Jurkat, Clone E6-1 (cell line): ENCODE data around the gene OR2T8. TPM values are rescaled to one million over a fixed set of nuclear protein-coding genes. Genes with fewer than 3 reads are reported as not detected.

Experiments used
- DNase-seq: peaks from one replicate; pipeline ENCODE4 v3.0.0-alpha.2; 2011; ENCODE audit warnings: low read depth, low spot score
- H3K4me3 ChIP-seq: 2 replicates; pipeline ENCODE4 v1.5.1; 2011; ENCODE audit warnings: mild to moderate bottlenecking, low read length, control low read depth, moderate library complexity
- polyA plus RNA-seq: library from polyadenylated mRNA; unstranded; fragments of >200 nt; gene quantifications from one replicate; pipeline ENCODE4 v1.2.1, GENCODE V29; 2012; ENCODE audit warnings: missing spikeins; ENCODE audit not compliant: insufficient read length, insufficient read depth

The OR2T8 gene, protein sequence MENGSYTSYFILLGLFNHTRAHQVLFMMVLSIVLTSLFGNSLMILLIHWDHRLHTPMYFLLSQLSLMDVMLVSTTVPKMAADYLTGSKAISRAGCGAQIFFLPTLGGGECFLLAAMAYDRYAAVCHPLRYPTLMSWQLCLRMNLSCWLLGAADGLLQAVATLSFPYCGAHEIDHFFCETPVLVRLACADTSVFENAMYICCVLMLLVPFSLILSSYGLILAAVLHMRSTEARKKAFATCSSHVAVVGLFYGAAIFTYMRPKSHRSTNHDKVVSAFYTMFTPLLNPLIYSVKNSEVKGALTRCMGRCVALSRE
- not detected for polyA plus RNA-seq

DNA sequence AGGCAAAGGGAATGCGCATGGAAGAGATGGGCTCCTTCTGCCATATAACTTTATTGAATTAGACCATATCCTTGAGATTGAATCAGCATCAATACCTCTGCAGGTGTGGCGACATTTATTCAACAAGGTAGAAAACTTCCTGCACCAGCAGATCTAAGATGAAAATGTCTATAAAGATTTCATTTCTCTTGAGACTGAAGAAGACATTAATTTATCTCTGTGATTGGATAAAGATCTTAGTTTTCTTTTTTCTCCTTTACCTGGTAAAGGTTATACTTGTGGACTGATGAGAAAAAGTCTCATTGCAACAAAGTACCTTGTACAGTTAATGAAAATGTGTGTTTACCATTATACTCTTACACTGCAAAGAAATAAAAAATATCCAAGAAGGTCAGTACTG, at the start of gene OR2T8:
OR2T8 (plus strand) TSS at position 301 of the 400 bp plus-strand sequence. CDS start 766 bp downstream, outside the sequence.
- no peak within 1 kb of the TSS for H3K4me3 ChIP-seq
- no peak for DNase-seq

DNA sequence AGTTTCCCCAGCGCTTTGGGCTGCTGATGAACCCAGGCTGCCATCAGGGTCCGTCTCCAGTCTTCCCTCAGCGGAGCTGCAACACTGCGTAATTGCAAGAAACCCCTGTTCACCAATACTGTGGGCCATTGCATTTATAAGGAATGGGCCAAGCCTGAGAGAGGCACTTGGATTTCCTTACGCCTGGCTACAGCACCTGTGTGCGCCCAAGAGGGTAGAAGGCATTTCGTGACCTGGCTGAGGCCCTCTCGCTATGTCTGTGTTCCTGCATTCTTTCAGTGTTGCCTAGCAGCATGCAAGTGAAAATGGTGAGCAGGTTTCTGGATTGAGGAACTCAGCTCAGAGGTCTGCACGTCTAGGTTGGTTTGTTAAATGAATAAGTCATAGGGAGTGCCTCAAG, 36.7 kb upstream of the OR2T8 start:
- DNase-seq = no peak
- H3K4me3 ChIP-seq = no peak overlapping the region

DNA sequence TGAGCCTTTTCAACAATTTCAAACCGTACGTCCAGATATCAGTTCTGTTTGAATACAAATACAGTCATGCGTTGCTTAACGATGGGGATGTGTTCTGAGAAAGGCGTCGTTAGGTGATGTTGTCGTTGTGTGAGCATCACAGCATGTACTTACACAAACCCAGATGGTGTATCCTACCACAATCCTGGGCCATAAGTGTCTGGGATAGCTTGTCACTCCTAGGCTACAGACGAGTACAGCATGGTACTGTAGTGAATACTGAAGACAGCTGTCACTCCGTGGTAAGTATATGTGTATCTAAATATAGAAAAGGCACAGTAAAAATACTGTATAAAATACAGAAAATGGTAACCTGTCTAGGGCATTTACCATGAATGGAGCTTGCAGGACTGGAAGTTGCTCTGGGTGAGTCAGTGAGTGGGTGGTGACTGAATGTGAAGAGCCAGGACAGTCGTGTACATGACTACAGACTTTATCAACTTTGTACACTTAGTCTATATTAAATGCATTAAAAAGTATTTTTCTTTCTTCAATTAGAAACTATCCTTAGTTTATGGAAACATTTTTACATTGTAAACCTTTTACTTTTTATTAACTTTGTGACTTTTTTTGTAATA, 35.1 kb upstream of the OR2T8 start:
- DNase-seq = no peak
- no peak overlapping the region for H3K4me3 ChIP-seq

DNA sequence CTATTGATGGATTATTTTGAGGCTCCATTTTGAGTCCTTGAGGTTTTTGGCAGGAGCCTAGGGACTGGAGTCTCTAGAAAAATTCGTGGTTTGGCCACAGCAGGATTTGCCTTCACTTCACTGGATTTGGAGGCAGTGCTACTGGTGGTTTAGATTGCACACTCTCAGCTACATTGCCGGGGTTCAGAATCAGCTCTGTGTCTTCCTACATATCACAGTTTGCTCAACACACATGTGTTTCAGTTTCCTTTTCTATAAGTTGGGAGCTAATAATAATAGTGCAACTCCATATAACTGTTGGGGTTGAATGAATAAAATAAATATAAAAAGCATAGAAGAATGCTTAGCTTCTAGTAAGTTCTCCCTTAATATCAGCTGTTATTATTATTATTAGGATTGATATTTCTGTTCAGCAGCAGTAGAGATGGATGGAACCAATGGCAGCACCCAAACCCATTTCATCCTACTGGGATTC, 24.9 kb upstream of the OR2T8 start, which contains the start of gene OR2W3:
OR2W3 (plus strand) TSS at position 425 of the 475 bp plus-strand sequence; CDS start at position 425, 0 bp downstream.
- DNase-seq = no peak
- no peak within 1 kb of the TSS for H3K4me3 ChIP-seq

DNA sequence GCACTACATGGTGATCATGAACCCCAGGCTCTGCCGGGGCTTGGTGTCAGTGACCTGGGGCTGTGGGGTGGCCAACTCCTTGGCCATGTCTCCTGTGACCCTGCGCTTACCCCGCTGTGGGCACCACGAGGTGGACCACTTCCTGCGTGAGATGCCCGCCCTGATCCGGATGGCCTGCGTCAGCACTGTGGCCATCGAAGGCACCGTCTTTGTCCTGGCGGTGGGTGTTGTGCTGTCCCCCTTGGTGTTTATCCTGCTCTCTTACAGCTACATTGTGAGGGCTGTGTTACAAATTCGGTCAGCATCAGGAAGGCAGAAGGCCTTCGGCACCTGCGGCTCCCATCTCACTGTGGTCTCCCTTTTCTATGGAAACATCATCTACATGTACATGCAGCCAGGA, 24.1 kb upstream of the OR2T8 start:
- no peak overlapping the region for H3K4me3 ChIP-seq

DNA sequence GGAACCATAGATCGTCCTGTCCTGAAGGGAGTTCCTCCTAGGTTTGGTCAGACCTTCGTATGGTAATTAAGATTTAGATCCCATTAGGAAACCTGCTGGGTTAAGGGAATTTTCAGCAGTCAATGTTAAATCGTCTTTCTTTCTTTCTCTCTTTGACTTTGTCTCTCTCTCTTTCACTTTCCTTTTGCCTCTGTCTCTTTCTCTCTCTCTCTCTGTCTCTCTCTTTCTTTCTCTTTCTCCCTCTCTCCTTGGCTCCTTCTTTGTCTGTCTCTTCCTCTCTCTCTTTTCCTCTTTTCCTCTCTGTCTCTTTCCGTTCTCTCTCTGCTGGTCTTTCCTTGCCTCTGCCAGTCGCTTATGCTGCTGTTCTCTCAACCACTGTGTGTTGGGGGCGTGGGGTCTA, 15.9 kb upstream of the OR2T8 start:
- no peak overlapping the region for H3K4me3 ChIP-seq
- no peak for DNase-seq

More for the DNA sequence above, 24.1 kb upstream of the OR2T8 start:
- DNase-seq = no peak

DNA sequence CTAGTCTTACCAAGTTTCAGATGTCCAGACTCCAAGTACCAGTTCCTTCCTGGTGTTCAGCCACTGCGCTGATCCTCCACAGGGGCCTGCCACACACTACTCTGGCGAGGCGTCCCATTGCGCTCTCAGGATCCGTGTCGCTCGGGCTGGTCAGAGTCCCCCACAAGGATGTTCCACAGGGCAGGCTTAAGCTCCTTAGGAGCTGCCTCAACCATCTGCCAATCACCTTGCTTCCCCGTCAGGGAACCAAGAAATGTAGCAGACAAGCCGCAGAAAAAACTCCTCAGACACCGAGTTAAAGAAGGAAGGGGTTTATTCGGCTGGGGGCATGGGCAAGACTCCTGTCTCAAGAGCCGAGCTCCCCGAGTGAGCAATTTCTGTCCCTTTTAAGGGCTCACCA, 14.9 kb upstream of the OR2T8 start:
- H3K4me3 ChIP-seq = no peak overlapping the region
- no peak for DNase-seq

DNA sequence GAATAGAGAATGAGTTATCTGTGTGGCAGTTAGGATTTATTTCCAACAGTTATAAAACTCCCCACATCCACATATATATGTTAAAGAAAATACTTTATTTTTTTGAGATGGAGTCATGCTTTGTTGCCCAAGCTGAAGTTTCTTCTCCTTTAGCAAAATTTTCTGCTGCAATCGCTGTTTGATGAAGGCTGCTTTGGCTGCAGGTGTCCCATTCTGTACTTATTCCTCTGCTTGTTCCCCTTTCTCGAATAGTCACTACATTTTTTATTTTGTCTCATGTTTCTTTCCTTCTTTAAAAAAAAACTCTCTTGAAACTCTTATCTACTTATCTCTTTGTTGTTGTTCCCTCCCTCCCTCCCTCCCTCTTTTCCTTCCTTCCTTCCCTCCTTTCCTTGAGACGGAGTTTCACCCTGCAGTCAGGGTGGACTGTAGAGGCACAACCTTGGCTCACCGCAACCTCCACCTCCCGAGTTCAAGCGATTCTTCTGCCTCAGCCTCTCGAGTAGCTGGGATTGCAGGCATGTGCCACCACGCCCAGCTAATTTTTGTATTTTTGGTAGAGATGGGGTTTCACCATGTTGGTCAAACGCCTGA, 14.0 kb upstream of the OR2T8 start:
- DNase-seq = no peak
- H3K4me3 ChIP-seq = no peak overlapping the region

DNA sequence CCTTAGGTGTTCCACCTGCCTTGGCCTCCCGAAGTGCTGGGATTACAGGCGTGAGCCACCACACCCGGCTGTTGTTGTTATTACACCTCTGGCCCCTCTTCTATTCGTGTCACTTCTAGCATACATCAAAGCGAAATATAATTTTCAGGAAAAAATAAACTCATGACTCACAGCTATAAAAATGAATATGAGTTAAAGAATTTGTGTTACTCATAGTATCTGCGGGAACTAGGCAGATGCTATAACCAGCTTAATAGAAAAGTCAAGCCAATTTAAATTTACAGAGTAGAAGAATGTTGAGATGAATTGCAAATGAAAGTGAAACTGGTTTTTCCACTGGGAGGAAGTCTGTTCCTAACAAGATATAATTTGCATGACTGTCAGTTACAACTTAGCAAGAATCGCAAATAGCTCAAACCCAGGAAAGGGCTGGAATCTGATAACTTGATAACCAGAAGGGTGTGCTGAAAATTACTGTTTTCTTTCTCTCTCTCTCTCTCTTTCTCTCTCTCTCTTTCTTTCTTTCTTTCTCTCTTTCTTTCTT, 13.5 kb upstream of the OR2T8 start:
- no peak overlapping the region for H3K4me3 ChIP-seq

DNA sequence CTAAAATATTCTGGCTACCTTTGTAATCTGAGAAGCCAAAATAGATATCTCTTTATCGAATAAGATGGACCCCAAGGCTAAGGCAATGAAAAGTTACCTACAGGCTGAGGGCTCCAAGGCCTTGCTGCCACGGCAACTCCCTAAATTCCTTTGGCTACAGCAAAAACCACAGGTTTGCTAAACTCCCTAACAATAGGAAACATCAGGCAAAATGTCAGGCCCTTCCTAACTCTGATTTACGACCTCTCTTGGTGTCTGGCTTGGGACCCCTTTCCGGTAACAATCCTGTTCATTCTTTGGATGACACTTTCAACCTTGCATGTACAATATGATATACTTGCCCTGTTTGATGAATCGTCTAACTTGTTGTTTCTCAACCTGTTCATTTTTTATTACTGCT, 11.3 kb upstream of the OR2T8 start:
- H3K4me3 ChIP-seq = no peak overlapping the region
- DNase-seq = no peak

More for the DNA sequence above, 13.5 kb upstream of the OR2T8 start:
- peak; percentile 61 for DNase-seq

DNA sequence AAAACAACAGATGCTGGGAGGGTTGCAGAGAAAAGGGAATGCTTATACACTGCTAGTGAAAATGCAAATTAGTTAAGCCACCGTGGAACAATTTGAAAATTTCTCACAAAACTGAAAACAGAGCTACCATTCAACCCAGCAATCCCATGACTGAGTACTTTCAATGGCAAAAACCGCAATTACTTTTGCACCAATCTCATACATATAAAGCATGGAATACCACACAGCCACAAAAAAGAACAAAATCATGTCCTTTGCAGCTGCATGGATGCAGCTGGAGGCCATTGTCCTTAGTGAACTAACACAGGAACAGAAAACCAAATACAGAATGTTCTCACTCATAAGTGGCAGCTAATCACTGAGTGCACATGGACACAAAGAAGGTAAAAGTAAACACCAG, 6.3 kb upstream of the OR2T8 start:
- DNase-seq = no peak
- no peak overlapping the region for H3K4me3 ChIP-seq

DNA sequence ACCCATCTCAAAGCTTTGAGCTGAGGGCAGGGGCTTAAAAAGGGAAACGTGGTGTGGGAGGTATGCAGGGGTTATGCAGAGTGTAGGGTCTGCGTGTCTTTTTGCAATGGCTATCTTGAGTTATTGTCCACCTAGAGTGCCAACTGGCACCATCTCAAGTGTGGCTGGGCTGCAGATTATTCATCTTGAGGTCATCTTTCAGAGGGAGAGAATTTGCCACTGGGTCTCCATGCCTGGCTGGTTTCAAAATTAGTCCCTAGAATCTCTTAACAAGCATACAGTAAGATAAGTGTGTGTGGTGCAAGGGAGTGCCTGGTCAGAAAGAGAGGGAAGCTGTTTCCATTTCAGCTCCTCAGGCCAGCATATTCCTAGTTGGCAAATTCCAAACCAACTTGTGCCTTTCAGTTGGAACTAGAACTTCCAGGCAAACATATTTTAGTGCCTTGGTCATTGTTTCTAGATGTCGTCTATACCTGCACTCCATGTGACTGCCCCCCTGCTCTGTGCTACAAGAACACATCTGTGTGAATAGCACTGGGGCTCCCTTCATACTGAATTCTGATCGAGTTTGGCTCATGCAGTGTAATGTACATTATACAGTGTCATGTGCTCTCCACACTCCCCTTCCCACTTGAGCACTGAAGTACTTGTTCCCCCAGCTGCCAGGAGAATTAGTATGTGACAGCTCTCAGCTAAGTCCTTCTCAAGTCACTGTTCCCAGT, 5.0 kb upstream of the OR2T8 start:
- no peak for DNase-seq
- no peak overlapping the region for H3K4me3 ChIP-seq

DNA sequence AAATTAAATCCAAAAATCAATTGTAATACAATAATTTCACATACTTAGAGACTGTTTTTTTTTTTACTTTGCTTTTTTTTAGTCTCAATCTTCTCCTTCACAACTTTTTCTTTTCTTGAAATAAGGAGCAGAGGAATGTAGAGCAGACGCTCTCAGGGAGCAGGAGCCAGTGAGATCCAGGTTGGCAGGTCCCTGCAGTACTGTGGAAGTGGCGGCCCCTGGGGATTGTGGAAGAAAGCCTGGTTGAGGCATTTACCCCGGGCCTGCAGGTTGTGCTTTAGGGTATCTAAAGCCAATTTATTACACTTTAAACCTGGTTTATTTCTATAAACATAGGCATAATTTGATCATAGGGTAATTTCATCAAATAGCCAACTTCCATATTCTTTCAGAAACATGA, 3.9 kb downstream of the OR2T8 start:
- no peak for DNase-seq
- H3K4me3 ChIP-seq = no peak overlapping the region

DNA sequence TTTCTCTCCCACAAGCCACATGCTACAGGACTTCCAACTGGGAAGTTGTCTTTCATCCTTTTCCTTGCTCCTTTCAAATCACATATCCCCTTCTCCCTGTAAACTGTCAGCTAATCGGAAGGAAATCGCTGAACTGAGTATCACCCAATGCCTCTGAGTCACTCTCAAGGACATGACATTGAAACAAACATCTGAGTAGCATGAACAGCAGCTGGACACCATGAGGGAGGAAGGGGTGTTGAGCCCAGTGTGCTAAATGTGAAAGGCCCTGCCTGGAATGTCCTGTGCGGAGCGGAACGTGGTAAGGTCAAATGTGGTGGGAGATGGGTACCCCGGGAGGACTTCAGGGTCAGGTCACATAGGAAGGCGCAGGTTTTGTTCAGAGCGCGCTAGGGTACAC, 4.8 kb downstream of the OR2T8 start, which contains the start of gene OR2AJ1:
OR2AJ1 (plus strand) TSS at position 22 of the 400 bp plus-strand sequence. CDS start 8,880 bp downstream, outside the sequence.
- no peak within 1 kb of the TSS for H3K4me3 ChIP-seq
- no peak for DNase-seq

DNA sequence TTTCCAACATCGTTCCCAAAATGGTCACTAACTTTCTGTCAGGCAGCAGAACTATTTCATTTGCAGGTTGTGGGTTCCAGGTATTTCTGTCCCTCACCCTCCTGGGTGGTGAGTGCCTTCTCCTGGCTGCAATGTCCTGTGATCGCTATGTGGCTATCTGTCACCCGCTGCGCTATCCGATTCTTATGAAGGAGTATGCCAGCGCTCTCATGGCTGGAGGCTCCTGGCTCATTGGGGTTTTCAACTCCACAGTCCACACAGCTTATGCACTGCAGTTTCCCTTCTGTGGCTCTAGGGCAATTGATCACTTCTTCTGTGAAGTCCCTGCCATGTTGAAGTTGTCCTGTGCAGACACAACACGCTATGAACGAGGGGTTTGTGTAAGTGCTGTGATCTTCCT, 13.9 kb downstream of the OR2T8 start:
- H3K4me3 ChIP-seq = no peak overlapping the region
- DNase-seq = no peak

DNA sequence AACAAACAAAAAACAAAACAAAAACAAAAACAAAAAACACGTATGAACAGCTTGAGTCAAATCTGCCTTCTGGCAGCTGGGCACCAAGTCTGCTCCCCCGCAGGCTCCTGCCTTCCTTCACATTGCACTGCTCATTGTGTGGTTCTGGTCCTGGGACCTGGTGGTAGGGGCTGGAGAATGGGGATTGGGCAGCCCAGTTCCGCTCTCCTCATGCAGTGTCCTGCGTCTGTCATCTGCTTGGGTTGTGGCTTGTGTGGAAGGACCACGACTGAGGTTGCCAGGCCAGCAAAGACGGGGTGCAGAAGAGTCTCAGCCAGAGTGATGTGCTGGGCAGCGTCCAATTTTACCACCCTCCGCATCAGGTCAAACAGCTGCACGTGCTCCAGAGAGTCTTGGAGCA, 15.7 kb downstream of the OR2T8 start:
- H3K4me3 ChIP-seq = no peak overlapping the region
- no peak for DNase-seq

DNA sequence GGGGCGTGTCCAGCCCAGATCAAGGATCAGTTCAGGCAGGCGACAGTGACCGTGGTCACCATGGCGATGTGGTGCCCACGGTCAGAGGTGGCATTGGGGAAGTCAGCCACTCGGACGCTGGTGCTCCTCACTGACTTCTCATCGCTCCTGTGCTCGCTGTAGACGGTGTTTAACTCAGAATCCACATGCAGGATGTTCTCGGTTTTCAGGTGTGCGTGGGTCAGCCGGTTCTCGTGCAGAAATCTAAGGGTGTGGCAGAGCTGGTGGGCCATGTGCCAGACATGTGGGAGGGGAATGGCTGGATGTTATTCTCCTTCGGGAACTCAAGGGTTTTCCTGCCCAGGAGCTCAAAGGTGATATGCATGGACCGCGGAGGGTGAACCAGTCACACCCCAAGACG, 16.4 kb downstream of the OR2T8 start:
- no peak for DNase-seq
- H3K4me3 ChIP-seq = no peak overlapping the region

DNA sequence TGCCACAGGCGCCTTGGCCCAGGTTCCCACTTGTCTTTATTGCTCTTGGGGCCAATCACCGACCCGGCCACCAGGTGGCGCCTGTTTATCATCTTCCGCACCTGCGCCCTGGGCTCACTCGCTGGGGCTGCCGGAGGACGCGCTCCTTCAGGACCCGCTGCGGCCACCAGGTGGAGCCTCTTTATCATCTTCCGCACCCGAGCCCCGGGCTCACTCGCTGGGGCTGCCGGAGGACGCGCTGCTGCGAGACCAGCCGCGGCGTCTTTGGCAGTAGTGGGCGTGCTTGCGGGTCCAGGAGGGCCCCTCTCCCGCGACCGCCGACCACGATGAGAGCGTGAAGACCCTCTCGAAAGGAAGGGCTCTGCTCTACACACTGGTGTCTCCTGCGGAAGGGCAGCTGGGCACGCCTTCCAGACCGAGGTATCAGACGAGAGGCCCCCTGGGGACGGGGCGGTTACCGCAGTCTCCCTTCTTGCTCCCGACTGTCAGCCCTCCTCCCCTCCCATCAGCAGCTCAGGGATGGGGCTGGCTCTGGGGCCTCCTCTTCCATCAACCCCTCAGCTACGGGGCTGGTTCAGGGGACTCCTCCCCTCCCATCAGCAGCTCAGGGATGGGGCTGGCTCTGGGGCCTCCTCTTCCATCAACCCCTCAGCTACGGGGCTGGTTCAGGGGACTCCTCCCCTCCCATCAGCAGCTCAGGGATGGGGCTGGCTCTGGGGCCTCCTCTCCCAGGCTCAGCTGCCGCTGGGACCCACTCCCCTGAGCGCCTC, 17.1 kb downstream of the OR2T8 start:
- H3K4me3 ChIP-seq = peak overlapping the region; percentile 61

More for the DNA sequence above, 17.1 kb downstream of the OR2T8 start:
- peak; percentile 82 for DNase-seq
